Suppressor macrophage (primary cell): ENCODE measurements around the gene ZNF423.

Source experiments
- DNase-seq, 4 experiments: peaks; one replicate each; pipeline ENCODE4 v3.0.0-alpha.2; 2020 to 2022

ZNF423 gene

GRCh38 chr16:49869731-49870130 lies 13.8 kb upstream of the ZNF423 start:
- DNase-seq: no peak

GRCh38 chr16:49867796-49868668 lies 12.1 kb upstream of the ZNF423 start:
- DNase-seq: no peak

GRCh38 chr16:49867234-49867633 lies 11.3 kb upstream of the ZNF423 start:
- DNase-seq: no peak

- no peak for DNase-seq
Measured at GRCh38 chr16:49866595-49867071, 10.7 kb upstream of the ZNF423 start.

- DNase-seq: no peak
Measured at GRCh38 chr16:49862694-49863093, 6.8 kb upstream of the ZNF423 start.

GRCh38 chr16:49861299-49861698 lies 5.4 kb upstream of the ZNF423 start:
- no peak for DNase-seq

GRCh38 chr16:49860593-49860992 lies 4.7 kb upstream of the ZNF423 start:
- no peak for DNase-seq

GRCh38 chr16:49859125-49859811 lies 3.4 kb upstream of the ZNF423 start:
- peak; percentile 11 to 69 (median 40) for DNase-seq

- DNase-seq: peak in 3 of 4 experiments; percentile 11 to 45 (median 21)
Measured at GRCh38 chr16:49858200-49859124, 2.5 kb upstream of the ZNF423 start.

- DNase-seq: peak; percentile 61 to 83 (median 72)
Measured at GRCh38 chr16:49857423-49858181, 1.7 kb upstream of the ZNF423 start.

- DNase-seq: peak; percentile 35 to 73 (median 60)
Measured at GRCh38 chr16:49856672-49857330, 889 bp upstream of the ZNF423 start.

GRCh38 chr16:49855280-49855821 lies 561 bp downstream of the ZNF423 start:
- peak; percentile 21 to 74 (median 48) for DNase-seq

- DNase-seq: no peak
Measured at GRCh38 chr16:49854796-49855203, 1.1 kb downstream of the ZNF423 start.

GRCh38 chr16:49854188-49854795 lies 1.6 kb downstream of the ZNF423 start:
- DNase-seq: no peak

GRCh38 chr16:49852279-49852678 lies 3.6 kb downstream of the ZNF423 start:
- DNase-seq: no peak

- DNase-seq: no peak
Measured at GRCh38 chr16:49851468-49851787, 4.5 kb downstream of the ZNF423 start.

GRCh38 chr16:49850558-49851467 lies 5.1 kb downstream of the ZNF423 start:
- no peak for DNase-seq

GRCh38 chr16:49849754-49850108 lies 6.2 kb downstream of the ZNF423 start:
- DNase-seq: no peak

- DNase-seq: no peak
Measured at GRCh38 chr16:49849037-49849753, 6.7 kb downstream of the ZNF423 start.
